LNCaP clone FGC (cell line): ENCODE results near the gene PLGRKT.
"Not testable (repeated sequence)": the region's sequence is repeated elsewhere in the genome, so short reads cannot be mapped to it uniquely, and the experiment has no call there.

Source experiments
- DNase-seq: peaks from one replicate; pipeline ENCODE4 v3.0.0-alpha.2; 2011; ENCODE audit warnings: low read depth
- H3K4me3 ChIP-seq: 2 replicates; pipeline ENCODE4 v1.5.1; 2011; ENCODE audit warnings: mild to moderate bottlenecking, low read depth, low read length, control low read depth
- CTCF ChIP-seq: IDR thresholded peaks from 2 replicates; pipeline ENCODE4 v1.5.1; 2012; ENCODE audit warnings: mild to moderate bottlenecking; ENCODE audit not compliant: control insufficient read depth, insufficient read depth; ENCODE audit errors: extremely low read depth

Gene PLGRKT

GRCh38 chr9:5446451-5447236, 8.9 kb upstream of the PLGRKT start:
- TF ChIP-seq CTCF, result no peak
- no peak overlapping the region for H3K4me3 ChIP-seq
- no peak for DNase-seq

- DNase-seq, result no peak
- no peak overlapping the region for H3K4me3 ChIP-seq
- TF ChIP-seq CTCF, result no peak
Observed at GRCh38 chr9:5445886-5446285, 8.2 kb upstream of the PLGRKT start.

- not testable (repeated sequence) for DNase-seq, H3K4me3 ChIP-seq
Observed at GRCh38 chr9:5445096-5445495, 7.4 kb upstream of the PLGRKT start.

GRCh38 chr9:5443850-5444249, 6.1 kb upstream of the PLGRKT start:
- no peak for TF ChIP-seq CTCF
- no peak for DNase-seq
- H3K4me3 ChIP-seq, result no peak overlapping the region

GRCh38 chr9:5442400-5443011, 4.8 kb upstream of the PLGRKT start:
- DNase-seq, result peak; percentile 68
- no peak overlapping the region for H3K4me3 ChIP-seq
- peak; percentile 71 for TF ChIP-seq CTCF

GRCh38 chr9:5441043-5441442, 3.3 kb upstream of the PLGRKT start:
- DNase-seq, result no peak
- TF ChIP-seq CTCF, result no peak
- no peak overlapping the region for H3K4me3 ChIP-seq

- TF ChIP-seq CTCF, result no peak
- DNase-seq, result no peak
- no peak overlapping the region for H3K4me3 ChIP-seq
Observed at GRCh38 chr9:5440426-5440825, 2.7 kb upstream of the PLGRKT start.
